Fibroblast of pulmonary artery (primary cell): Measurements from ENCODE around the gene A1BG.
"Not testable (repeated sequence)": the region's sequence is repeated elsewhere in the genome, so short reads cannot be mapped to it uniquely, and the experiment has no call there.

Source experiments
- DNase-seq: peaks from one replicate; pipeline ENCODE4 v3.0.0-alpha.2; 2010; ENCODE audit warnings: low read depth
- H3K4me3 ChIP-seq: replicated peaks from 2 replicates; pipeline ENCODE4 v1.5.1; 2011; ENCODE audit warnings: low read depth, mild to moderate bottlenecking, control low read depth, low read length, moderate library complexity
- CTCF ChIP-seq: IDR thresholded peaks from 2 replicates; pipeline ENCODE4 v1.5.1; 2011; ENCODE audit warnings: mild to moderate bottlenecking, control low read depth, low read length, inconsistent platforms; ENCODE audit errors: missing control alignments

The A1BG gene

GRCh38 chr19:58311345-58311865 lies 41.9 kb downstream of the A1BG start:
- no peak for DNase-seq
- no peak overlapping the region for H3K4me3 ChIP-seq
- TF ChIP-seq CTCF = no peak

- not testable (repeated sequence) for H3K4me3 ChIP-seq
- peak; percentile 38 for DNase-seq
- TF ChIP-seq CTCF = peak; percentile 28
Measured at GRCh38 chr19:58310685-58311084, 42.6 kb downstream of the A1BG start.

GRCh38 chr19:58307736-58308135 lies 45.6 kb downstream of the A1BG start:
- no peak overlapping the region for H3K4me3 ChIP-seq
- no peak for TF ChIP-seq CTCF
- no peak for DNase-seq

GRCh38 chr19:58305932-58306323 lies 47.4 kb downstream of the A1BG start:
- DNase-seq = peak; percentile 19
- no peak for TF ChIP-seq CTCF
- H3K4me3 ChIP-seq = peak overlapping the region; percentile 90

- TF ChIP-seq CTCF = no peak
- peak; percentile 99 for DNase-seq
- H3K4me3 ChIP-seq = peak within 1 kb of the TSS; percentile 90
Measured at GRCh38 chr19:58305065-58305931, 48.0 kb downstream of the A1BG start, which contains the start of gene ERVK3-1. Gene ERVK3-1, plus strand, starts transcription at chr19:58305377. Its CDS starts 6,792 bp downstream, at chr19:58312169.

- H3K4me3 ChIP-seq = peak overlapping the region; percentile 90
- no peak for TF ChIP-seq CTCF
- DNase-seq = no peak
Measured at GRCh38 chr19:58304748-58305064, 48.6 kb downstream of the A1BG start.
